Subcutaneous abdominal adipose tissue (tissue), 5 donors: Measurements from ENCODE around the gene ACSM6.

Experiments used
- H3K27ac ChIP-seq: one replicate; pipeline ENCODE4 v1.7.0; 2013; ENCODE audit warnings: low read depth, mild to moderate bottlenecking, inconsistent platforms, low read length, moderate library complexity
- H3K27me3 ChIP-seq, 5 donors: one replicate each; pipeline ENCODE4 v1.7.0; 2013; ENCODE audit warnings: low read length in 5 of 5, inconsistent platforms in 1 of 5; ENCODE audit not compliant: control insufficient read depth in 5 of 5, insufficient read depth in 4 of 5
- H3K36me3 ChIP-seq, 5 donors: one replicate each; pipeline ENCODE4 v1.7.0; 2013; ENCODE audit warnings: low read length in 5 of 5; ENCODE audit not compliant: control insufficient read depth in 5 of 5, insufficient read depth in 5 of 5
- H3K4me1 ChIP-seq, 5 donors: one replicate each; pipeline ENCODE4 v1.7.0; 2013; ENCODE audit warnings: low read length in 5 of 5, mild to moderate bottlenecking in 3 of 5, moderate library complexity in 1 of 5; ENCODE audit not compliant: control insufficient read depth in 5 of 5, insufficient read depth in 5 of 5
- H3K4me3 ChIP-seq, 5 donors: one replicate each; pipeline ENCODE4 v1.7.0; 2013; ENCODE audit warnings: low read length in 5 of 5, low read depth in 1 of 5
- H3K9ac ChIP-seq, 5 donors: one replicate each; pipeline ENCODE4 v1.7.0; 2013; ENCODE audit warnings: low read length in 5 of 5, mild to moderate bottlenecking in 4 of 5, moderate library complexity in 3 of 5
- H3K9me3 ChIP-seq, 5 donors: one replicate each; pipeline ENCODE4 v1.7.0; 2013; ENCODE audit warnings: low read length in 5 of 5; ENCODE audit not compliant: control insufficient read depth in 5 of 5
- donor health status: healthy.
- donor health status: healthy.
- donor health status: healthy.
- donor health status: healthy.
- donor health status: healthy.

The ACSM6 gene

DNA sequence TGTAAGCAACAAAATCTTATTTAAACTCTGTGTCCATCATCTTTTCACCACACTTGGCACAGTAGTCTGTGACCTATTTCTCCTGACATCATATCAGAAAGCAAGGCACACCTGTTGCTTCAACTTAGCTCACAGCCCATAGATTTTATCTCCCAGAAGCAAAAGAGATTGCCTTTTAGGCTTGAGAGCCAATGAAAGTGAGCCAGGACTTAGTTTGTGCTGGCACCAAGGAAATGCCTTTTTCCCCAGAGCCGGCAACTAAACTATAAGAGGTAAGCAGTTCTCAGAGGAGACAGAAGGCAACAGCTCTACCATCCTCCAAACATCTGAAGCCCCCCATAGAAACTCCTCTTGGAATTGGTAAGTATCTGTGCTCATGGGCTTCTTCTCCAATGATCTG is at the start of gene ACSM6:
TSS of gene ACSM6 (plus strand) at position 295 of the 400 bp plus-strand sequence. CDS start 248 bp downstream, outside the sequence.
- H3K9me3 ChIP-seq, result no peaks in the 10 kb centered on the region
- H3K4me1 ChIP-seq, result no peaks in the 10 kb centered on the region
- H3K4me3 ChIP-seq, result no peak within 1 kb of the TSS
- no peak within 1 kb of the TSS for H3K27ac ChIP-seq
- no peaks in the 10 kb centered on the region for H3K27me3 ChIP-seq
- H3K36me3 ChIP-seq, result no peaks in the 10 kb centered on the region
- no peak within 1 kb of the TSS for H3K9ac ChIP-seq

- Histone ChIP-seq H3K27ac (no peak overlapping the region), H3K9me3 (peaks cover 0 to 2% (median 0%) of the 10 kb centered on the region in 5 donors), H3K9ac (no peak overlapping the region), H3K27me3 (no peaks in the 10 kb centered on the region), H3K4me3 (no peak overlapping the region), H3K4me1 (no peaks in the 10 kb centered on the region), H3K36me3 (no peaks in the 10 kb centered on the region)
Measured at GRCh38 chr10:95168694-95169093, 25.3 kb upstream of the ACSM6 start.

DNA sequence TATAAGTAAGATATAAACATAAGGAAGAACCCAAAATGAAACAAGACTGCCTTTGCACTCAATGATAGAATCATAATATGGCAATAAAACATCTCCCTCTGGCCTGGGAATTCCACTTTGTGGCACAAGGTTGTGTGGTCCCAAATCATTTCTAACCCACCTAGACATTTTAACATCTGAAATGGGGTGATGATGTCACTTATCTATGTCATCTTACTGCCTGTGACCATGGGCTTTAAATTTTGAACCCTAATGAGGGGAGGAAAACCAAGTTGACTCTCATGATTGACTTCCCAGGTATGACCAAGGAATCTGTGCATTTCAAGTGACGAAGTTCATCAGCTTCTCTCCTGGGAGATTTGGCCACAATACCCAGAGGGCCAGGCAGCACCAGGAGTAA is 24.5 kb upstream of the ACSM6 start:
- H3K27me3 ChIP-seq, result no peaks in the 10 kb centered on the region
- no peak overlapping the region for H3K4me3 ChIP-seq
- no peaks in the 10 kb centered on the region for H3K4me1 ChIP-seq
- H3K9ac ChIP-seq, result no peak overlapping the region
- H3K27ac ChIP-seq, result no peak overlapping the region
- H3K9me3 ChIP-seq, result peaks cover 0 to 2% (median 0%) of the 10 kb centered on the region in 5 donors
- H3K36me3 ChIP-seq, result no peaks in the 10 kb centered on the region

DNA sequence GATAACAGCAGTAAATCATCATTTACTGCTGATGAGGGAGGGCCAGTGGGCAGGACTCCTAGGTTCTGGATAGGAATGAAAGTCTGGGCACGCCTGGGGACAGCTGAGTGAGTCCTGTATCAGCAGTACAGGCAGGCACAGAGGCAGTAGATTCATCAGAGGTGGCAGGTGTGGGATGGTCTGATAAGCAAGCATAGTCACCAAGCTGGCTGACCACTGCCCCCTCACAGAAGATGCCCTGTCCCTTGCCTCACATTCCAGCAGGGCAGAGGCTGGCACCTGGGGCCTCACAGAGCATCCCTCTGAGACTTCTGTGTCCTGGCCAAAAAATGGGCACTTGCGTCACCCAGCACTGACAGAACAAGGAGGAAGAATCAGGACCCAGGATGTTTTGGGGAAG is 23.2 kb upstream of the ACSM6 start:
- Histone ChIP-seq H3K4me1 (no peaks in the 10 kb centered on the region), H3K9me3 (peaks cover 0 to 2% (median 0%) of the 10 kb centered on the region in 5 donors), H3K36me3 (no peaks in the 10 kb centered on the region), H3K27ac (no peak overlapping the region), H3K27me3 (no peaks in the 10 kb centered on the region), H3K4me3 (no peak overlapping the region), H3K9ac (no peak overlapping the region)

DNA sequence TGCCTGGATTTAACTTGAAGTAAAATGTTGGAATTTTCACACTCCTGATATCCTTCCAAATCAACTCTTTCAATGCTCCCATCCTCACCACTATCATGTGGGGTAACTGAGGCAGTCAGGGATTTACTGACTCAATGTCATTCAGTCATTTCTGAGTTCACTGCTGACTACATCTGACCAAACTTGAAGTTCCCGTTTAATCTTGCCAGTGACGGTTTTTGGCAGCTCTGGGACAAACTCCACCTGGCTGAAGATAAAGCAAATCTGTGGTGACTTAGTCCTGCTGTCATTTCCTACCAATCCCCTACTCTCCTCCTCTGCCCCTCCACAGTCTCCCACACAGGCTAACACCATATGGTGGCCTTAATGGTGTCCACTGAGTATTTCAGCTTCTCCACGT is 22.7 kb upstream of the ACSM6 start:
- Histone ChIP-seq H3K4me3 (no peak overlapping the region), H3K27ac (no peak overlapping the region), H3K27me3 (no peaks in the 10 kb centered on the region), H3K4me1 (no peaks in the 10 kb centered on the region), H3K9me3 (peaks cover 0 to 2% (median 0%) of the 10 kb centered on the region in 5 donors), H3K9ac (no peak overlapping the region), H3K36me3 (no peaks in the 10 kb centered on the region)

GRCh38 chr10:95172851-95173250 is 21.2 kb upstream of the ACSM6 start:
- Histone ChIP-seq H3K27ac (no peak overlapping the region), H3K9me3 (no peaks in the 10 kb centered on the region), H3K9ac (no peak overlapping the region), H3K4me1 (no peaks in the 10 kb centered on the region), H3K27me3 (no peaks in the 10 kb centered on the region), H3K36me3 (no peaks in the 10 kb centered on the region), H3K4me3 (no peak overlapping the region)

GRCh38 chr10:95176101-95176500 is 17.9 kb upstream of the ACSM6 start:
- Histone ChIP-seq H3K27me3 (no peaks in the 10 kb centered on the region), H3K27ac (no peak overlapping the region), H3K9me3 (no peaks in the 10 kb centered on the region), H3K36me3 (no peaks in the 10 kb centered on the region), H3K4me1 (no peaks in the 10 kb centered on the region), H3K9ac (no peak overlapping the region), H3K4me3 (no peak overlapping the region)

DNA sequence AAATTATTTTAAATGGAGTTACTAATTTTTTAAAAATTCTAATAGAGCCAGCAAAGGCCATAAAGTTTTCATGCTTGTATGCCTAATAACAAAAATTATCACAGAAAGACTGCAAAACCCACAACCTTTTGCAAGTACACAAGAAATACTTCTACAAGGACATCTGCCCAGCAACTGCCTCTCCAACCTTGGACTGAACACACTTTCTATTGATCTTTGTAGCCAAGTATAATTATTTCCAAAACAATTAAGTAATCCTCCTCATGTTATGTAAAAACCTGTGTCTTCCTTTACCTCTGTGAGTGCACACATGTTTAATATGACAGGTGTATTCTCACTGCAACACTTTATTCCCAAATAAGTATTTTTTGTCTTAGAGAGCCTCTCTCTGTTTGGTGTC is 16.6 kb upstream of the ACSM6 start:
- Histone ChIP-seq H3K4me1 (no peaks in the 10 kb centered on the region), H3K4me3 (no peak overlapping the region), H3K27ac (no peak overlapping the region), H3K36me3 (no peaks in the 10 kb centered on the region), H3K9me3 (no peaks in the 10 kb centered on the region), H3K27me3 (no peaks in the 10 kb centered on the region), H3K9ac (no peak overlapping the region)

DNA sequence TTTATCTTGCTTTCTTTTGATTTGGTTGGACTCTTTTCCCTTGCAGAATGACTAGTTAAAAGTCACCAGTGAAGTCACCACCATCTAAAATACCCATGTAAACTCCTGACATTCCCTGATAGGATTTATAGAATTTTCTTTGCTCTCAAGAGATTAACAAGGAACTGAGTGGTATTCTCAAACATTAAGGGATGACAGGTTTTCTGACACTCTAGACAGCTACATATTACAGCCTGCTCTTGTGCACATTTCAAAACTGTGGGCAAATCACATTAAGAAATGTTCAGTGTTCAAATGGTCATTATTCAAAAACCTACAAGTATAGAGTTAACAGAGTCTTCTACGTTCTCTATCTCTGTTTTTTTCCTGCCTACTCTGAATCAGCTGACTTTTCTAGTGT is 15.8 kb upstream of the ACSM6 start:
- Histone ChIP-seq H3K9me3 (no peaks in the 10 kb centered on the region), H3K27ac (no peak overlapping the region), H3K4me1 (peaks cover 0 to 8% (median 3%) of the 10 kb centered on the region in 5 donors), H3K36me3 (no peaks in the 10 kb centered on the region), H3K4me3 (no peak overlapping the region), H3K9ac (no peak overlapping the region), H3K27me3 (no peaks in the 10 kb centered on the region)

- no peaks in the 10 kb centered on the region for H3K9me3 ChIP-seq
- H3K4me1 ChIP-seq, result peaks cover 0 to 8% (median 3%) of the 10 kb centered on the region in 5 donors
- no peak overlapping the region for H3K27ac ChIP-seq
- H3K36me3 ChIP-seq, result no peaks in the 10 kb centered on the region
- no peak overlapping the region for H3K4me3 ChIP-seq
- H3K9ac ChIP-seq, result no peak overlapping the region
- H3K27me3 ChIP-seq, result no peaks in the 10 kb centered on the region
Measured at GRCh38 chr10:95178797-95179196, 15.2 kb upstream of the ACSM6 start.

DNA sequence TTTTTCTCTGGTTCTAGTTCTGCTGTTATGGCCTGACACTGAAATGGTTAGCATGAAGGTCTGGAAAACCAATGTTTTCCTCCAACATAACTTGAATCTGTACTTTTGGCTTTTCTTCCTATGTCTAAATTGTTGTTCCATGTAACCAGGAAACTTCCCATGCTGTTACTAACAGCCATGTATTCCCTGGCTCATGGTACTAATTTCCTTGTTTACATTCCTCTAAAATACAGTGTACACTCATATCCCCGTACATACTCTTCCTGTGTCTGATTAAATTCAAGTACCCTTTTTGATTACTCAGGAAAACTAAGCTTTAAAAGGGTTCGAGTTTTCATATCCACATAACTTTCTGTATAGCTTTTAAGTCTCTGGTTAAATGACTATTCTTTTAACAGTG is 12.3 kb upstream of the ACSM6 start:
- Histone ChIP-seq H3K36me3 (no peaks in the 10 kb centered on the region), H3K4me3 (no peak overlapping the region), H3K4me1 (peaks cover 0 to 12% (median 6%) of the 10 kb centered on the region in 5 donors), H3K27me3 (no peaks in the 10 kb centered on the region), H3K9me3 (no peaks in the 10 kb centered on the region), H3K27ac (no peak overlapping the region), H3K9ac (no peak overlapping the region)
